ENCODE data around the gene RTL1.

The RTL1 gene

DNA sequence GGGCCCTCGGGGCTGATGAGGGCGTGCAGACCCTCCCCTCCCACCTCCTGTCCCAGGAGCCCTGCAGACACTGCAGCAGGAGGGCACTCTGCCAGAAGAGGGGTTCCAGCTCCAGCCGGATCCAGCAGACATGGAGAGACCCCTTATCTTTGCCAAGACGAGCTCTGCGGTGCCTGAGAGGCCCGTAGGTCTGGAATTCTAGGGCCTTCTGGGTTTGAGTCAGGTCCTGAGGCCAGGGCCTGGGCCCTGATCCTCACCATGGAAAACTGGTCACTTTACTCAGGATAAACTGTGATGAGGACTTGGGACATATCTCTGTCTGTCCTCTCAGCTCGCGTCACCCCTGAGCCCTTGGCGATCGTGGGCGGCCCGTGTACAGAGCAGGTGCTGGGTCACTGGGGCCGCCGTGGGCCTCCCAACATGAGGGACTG lies 63.8 kb downstream of the RTL1 start:
- Histone ChIP-seq H3K79me2 (ENCODE audit: control insufficient read depth, low read length) (no peaks in the 10 kb centered on the region), H3K27ac (ENCODE audit: low read depth, low read length) (no peak overlapping the region), H3K27me3 (ENCODE audit: control insufficient read depth, low read length) (no peaks in the 10 kb centered on the region), H4K20me1 (ENCODE audit: control insufficient read depth, insufficient read depth, low read depth, low read length) (no peaks in the 10 kb centered on the region), H3K9me3 (ENCODE audit: control insufficient read depth, insufficient read depth, low read length) (no peaks in the 10 kb centered on the region), H3K4me2 (ENCODE audit: low read length) (no peak overlapping the region), H3K4me1 (ENCODE audit: control insufficient read depth, low read length) (no peaks in the 10 kb centered on the region), H3K36me3 (ENCODE audit: control insufficient read depth, low read length) (no peaks in the 10 kb centered on the region), H3K4me3 (ENCODE audit: low read length) (no peak overlapping the region), H3K9me2 (replicated peaks; ENCODE audit: control insufficient read depth, low read length) (no peaks in the 10 kb centered on the region), H3F3A (ENCODE audit: control insufficient read depth, insufficient read depth) (no peaks in the 10 kb centered on the region)
- TF ChIP-seq EZH2phosphoT487 (IDR thresholded peaks at IDR 0.05; ENCODE audit: borderline replicate concordance, low read length), result no peak
- TF ChIP-seq, protein P1, sequence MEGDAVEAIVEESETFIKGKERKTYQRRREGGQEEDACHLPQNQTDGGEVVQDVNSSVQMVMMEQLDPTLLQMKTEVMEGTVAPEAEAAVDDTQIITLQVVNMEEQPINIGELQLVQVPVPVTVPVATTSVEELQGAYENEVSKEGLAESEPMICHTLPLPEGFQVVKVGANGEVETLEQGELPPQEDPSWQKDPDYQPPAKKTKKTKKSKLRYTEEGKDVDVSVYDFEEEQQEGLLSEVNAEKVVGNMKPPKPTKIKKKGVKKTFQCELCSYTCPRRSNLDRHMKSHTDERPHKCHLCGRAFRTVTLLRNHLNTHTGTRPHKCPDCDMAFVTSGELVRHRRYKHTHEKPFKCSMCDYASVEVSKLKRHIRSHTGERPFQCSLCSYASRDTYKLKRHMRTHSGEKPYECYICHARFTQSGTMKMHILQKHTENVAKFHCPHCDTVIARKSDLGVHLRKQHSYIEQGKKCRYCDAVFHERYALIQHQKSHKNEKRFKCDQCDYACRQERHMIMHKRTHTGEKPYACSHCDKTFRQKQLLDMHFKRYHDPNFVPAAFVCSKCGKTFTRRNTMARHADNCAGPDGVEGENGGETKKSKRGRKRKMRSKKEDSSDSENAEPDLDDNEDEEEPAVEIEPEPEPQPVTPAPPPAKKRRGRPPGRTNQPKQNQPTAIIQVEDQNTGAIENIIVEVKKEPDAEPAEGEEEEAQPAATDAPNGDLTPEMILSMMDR (IDR thresholded peaks at IDR 0.05; ENCODE audit: low read depth, low read length, poor library complexity, severe bottlenecking), result no peak

DNA sequence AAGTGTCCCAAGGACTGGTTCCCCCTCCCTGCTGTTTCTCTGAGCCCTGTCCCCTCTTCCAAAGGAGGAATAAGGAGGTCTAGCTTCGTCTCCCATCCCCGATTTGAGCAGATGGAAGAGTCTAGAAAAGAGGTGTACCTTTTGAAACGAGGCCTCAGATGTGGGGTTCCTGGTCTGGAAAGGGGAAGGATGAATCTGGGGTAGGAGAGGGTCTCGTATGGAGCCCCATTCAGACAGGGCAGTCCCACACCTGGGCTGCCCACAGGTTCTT lies 64.3 kb downstream of the RTL1 start:
- no peaks in the 10 kb centered on the region for H3K27me3 ChIP-seq (ENCODE audit: control insufficient read depth, low read length)
- H3K4me2 ChIP-seq (ENCODE audit: low read length), result no peak overlapping the region
- TF ChIP-seq EZH2phosphoT487 (IDR thresholded peaks at IDR 0.05; ENCODE audit: borderline replicate concordance, low read length), result no peak
- TF ChIP-seq, protein P1 (IDR thresholded peaks at IDR 0.05; ENCODE audit: low read depth, low read length, poor library complexity, severe bottlenecking), result no peak
- H4K20me1 ChIP-seq (ENCODE audit: control insufficient read depth, insufficient read depth, low read depth, low read length), result no peaks in the 10 kb centered on the region
- H3F3A ChIP-seq (ENCODE audit: control insufficient read depth, insufficient read depth), result no peaks in the 10 kb centered on the region
- no peak overlapping the region for H3K27ac ChIP-seq (ENCODE audit: low read depth, low read length)
- H3K9me2 ChIP-seq (replicated peaks; ENCODE audit: control insufficient read depth, low read length), result no peaks in the 10 kb centered on the region
- no peaks in the 10 kb centered on the region for H3K9me3 ChIP-seq (ENCODE audit: control insufficient read depth, insufficient read depth, low read length)
- no peaks in the 10 kb centered on the region for H3K36me3 ChIP-seq (ENCODE audit: control insufficient read depth, low read length)
- no peak overlapping the region for H3K4me3 ChIP-seq (ENCODE audit: low read length)
- no peaks in the 10 kb centered on the region for H3K79me2 ChIP-seq (ENCODE audit: control insufficient read depth, low read length)
- no peaks in the 10 kb centered on the region for H3K4me1 ChIP-seq (ENCODE audit: control insufficient read depth, low read length)

DNA sequence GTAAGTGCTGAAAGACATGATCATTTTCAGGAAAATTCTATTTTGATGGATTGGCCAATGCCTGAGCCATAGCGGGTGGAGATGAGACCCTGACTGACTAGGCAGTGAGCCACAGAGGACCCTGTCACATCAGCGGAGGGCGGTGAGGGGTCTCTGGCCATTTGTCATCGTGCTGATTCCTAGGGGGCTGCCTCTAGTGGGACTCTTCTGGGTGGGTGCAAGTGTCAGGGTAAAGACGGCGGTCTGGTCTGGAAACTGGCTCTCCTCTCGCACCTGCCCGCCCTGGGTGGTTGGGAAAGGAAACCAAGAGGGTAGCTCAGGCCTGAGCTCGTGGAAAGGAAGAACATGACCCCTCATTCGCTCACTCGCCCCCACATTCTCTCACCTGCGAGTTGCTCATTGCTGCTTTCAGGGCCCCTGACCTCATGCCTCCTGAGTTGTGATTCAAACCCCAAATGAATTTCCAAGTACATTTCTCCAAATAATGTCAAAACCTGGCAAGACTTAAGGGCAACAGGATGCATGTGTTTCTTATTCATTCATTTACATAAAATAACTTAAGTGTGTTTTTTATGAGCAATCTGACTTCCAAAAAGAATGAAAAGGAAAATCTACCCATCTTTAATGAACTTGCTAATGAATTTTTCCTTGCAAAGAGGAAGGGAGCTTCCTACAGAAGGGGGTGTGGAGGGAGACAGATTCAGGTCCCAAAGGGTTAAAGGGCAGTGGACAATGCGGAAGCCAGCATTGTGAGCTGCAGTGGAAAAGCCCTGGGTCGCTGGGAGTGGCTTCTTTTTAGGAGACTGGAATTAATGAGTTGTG lies 64.8 kb downstream of the RTL1 start:
- Histone ChIP-seq H4K20me1 (ENCODE audit: control insufficient read depth, insufficient read depth, low read depth, low read length) (no peaks in the 10 kb centered on the region), H3K4me3 (ENCODE audit: low read length) (no peak overlapping the region), H3K4me2 (ENCODE audit: low read length) (no peak overlapping the region), H3K9me2 (replicated peaks; ENCODE audit: control insufficient read depth, low read length) (no peaks in the 10 kb centered on the region), H3K27me3 (ENCODE audit: control insufficient read depth, low read length) (no peaks in the 10 kb centered on the region), H3F3A (ENCODE audit: control insufficient read depth, insufficient read depth) (no peaks in the 10 kb centered on the region), H3K9me3 (ENCODE audit: control insufficient read depth, insufficient read depth, low read length) (no peaks in the 10 kb centered on the region), H3K79me2 (ENCODE audit: control insufficient read depth, low read length) (no peaks in the 10 kb centered on the region), H3K4me1 (ENCODE audit: control insufficient read depth, low read length) (no peaks in the 10 kb centered on the region), H3K36me3 (ENCODE audit: control insufficient read depth, low read length) (no peaks in the 10 kb centered on the region), H3K27ac (ENCODE audit: low read depth, low read length) (no peak overlapping the region)
- TF ChIP-seq, protein P1 (IDR thresholded peaks at IDR 0.05; ENCODE audit: low read depth, low read length, poor library complexity, severe bottlenecking), result no peak
- TF ChIP-seq EZH2phosphoT487 (IDR thresholded peaks at IDR 0.05; ENCODE audit: borderline replicate concordance, low read length), result no peak

Data from DOHH2 (cell line).